IPS-18a (cell line): ENCODE measurements around the gene MEGF9.

Experiments used
- H3K27ac ChIP-seq: one replicate; pipeline ENCODE4 v1.5.1; 2013; ENCODE audit warnings: low read length
- H3K27me3 ChIP-seq: one replicate; pipeline ENCODE4 v1.6.1; 2013; ENCODE audit warnings: mild to moderate bottlenecking, low read length; ENCODE audit not compliant: control insufficient read depth, insufficient read depth
- H3K36me3 ChIP-seq: one replicate; pipeline ENCODE4 v1.6.1; 2013; ENCODE audit warnings: low read depth, low read length; ENCODE audit not compliant: control insufficient read depth
- H3K4me1 ChIP-seq: one replicate; pipeline ENCODE4 v1.6.1; 2013; ENCODE audit warnings: low read depth, low read length; ENCODE audit not compliant: control insufficient read depth
- H3K4me3 ChIP-seq: one replicate; pipeline ENCODE4 v1.5.1; 2013; ENCODE audit warnings: low read length
- H3K9ac ChIP-seq: one replicate; pipeline ENCODE4 v1.6.1; 2013; ENCODE audit warnings: mild to moderate bottlenecking, low read length, moderate library complexity
- H3K9me3 ChIP-seq: one replicate; pipeline ENCODE4 v1.6.1; 2013; ENCODE audit warnings: low read depth, low read length; ENCODE audit not compliant: control insufficient read depth

MEGF9 gene

DNA sequence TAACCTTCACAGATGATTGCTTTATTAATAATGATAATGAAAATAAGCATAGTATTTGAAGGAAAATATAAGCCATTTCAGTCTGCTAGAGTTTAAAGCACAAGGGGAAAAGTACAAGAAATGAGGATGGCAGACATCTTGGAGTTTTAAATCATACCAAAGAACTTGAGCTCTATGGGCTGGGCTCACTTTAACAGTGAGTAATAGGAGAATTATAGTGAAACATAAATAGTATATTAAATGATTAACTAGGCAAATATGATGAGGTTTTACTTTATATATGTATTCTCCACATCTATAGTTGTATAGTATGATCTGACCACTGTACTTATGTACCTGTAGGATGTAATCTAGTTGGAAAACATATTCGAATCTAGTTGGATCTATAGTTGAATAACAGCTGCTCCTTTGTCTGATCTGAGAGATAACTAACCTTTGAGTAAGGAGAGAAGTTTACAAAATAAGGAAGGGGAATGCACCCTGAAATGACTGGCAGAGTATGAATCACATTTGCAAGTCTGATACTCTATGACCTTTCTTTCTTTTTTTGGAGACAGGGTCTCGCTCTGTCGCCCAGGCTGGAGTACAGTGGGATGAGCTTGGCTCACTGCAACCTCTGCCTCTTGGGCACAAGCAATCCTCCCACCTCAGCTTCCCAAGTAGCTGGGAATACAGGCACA is 17.6 kb downstream of the MEGF9 start:
- Histone ChIP-seq H3K4me1 (peaks cover 6% of the 10 kb centered on the region), H3K4me3 (no peak overlapping the region), H3K27me3 (peaks cover 80% of the 10 kb centered on the region), H3K27ac (no peak overlapping the region), H3K9me3 (no peaks in the 10 kb centered on the region), H3K36me3 (no peaks in the 10 kb centered on the region), H3K9ac (no peak overlapping the region)

DNA sequence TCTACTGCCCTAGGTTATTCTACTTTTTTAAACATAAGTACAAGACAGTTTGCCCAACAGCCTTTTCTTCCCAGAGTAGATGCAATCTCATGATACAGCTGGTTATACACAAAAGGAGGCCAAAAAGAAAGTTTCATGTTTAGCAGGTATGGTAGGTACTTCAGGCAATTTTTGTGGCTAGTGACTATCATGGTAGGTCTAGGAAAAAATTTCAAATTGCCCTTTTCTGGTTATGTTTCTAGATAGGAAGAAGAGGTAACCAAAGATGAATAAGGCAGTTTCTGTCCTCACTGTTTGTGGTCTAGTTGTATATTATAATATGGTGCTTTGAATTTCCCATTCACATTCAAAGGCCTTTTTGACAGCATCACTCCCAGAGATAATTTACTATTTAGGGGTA is 19.7 kb downstream of the MEGF9 start:
- H3K27ac ChIP-seq: no peak overlapping the region
- no peaks in the 10 kb centered on the region for H3K9me3 ChIP-seq
- H3K9ac ChIP-seq: no peak overlapping the region
- no peaks in the 10 kb centered on the region for H3K36me3 ChIP-seq
- peaks cover 94% of the 10 kb centered on the region for H3K27me3 ChIP-seq
- peaks cover 13% of the 10 kb centered on the region for H3K4me1 ChIP-seq
- H3K4me3 ChIP-seq: no peak overlapping the region

DNA sequence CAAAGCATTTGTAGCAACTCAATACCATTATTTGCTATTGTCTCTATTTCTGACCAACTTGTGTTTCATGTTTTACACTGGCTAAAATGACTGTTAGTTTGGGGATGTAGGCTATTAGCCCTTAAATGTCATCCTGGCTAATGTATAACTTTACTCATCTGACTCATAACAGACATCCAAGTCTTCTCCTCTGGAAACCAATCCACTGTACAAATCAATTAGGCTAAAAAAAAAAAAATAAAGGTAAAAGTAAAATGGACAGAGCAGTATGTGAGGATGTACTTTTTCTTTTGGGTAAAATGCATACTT is 20.6 kb downstream of the MEGF9 start:
- Histone ChIP-seq H3K36me3 (no peaks in the 10 kb centered on the region), H3K9me3 (no peaks in the 10 kb centered on the region), H3K27ac (no peak overlapping the region), H3K4me1 (peaks cover 14% of the 10 kb centered on the region), H3K27me3 (peaks cover 100% of the 10 kb centered on the region), H3K4me3 (no peak overlapping the region), H3K9ac (no peak overlapping the region)

DNA sequence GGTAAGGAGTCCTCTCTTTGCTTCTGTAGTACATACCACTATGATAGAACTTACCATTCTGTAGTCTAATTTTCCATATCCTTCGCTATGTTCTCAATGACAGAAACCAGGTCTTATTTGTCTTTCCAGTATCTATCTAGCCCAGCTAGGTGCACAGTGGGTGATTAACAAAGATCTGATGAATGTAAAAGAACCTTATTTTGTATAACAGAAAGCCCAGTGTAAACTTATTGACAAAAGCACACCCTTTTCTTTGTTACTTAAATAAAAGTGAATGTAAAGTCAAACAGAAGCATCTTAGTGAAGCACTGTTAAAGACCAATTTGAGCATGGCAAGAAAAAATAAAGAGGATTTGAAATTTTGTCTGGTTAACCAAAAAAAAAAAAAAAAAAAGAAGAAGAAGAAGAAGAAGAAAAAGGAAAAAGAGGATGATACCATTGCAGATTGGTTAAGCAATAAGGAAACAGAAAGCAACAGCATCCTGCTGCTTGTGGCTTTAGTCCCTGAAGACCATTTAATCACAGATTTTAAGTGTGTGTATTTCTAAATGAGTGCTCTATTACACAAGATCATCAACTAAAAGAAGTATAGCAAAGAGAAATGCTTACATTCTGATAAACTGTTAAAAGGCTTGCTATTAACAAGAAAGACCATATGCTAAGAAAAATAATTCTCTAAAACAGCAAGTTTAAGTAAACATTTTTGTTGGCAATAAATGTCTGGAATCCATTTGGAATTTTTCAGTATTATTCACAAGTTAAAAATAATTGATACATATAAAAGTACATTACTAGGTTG is 21.2 kb downstream of the MEGF9 start:
- Histone ChIP-seq H3K27ac (no peak overlapping the region), H3K4me1 (peaks cover 14% of the 10 kb centered on the region), H3K36me3 (no peaks in the 10 kb centered on the region), H3K9me3 (no peaks in the 10 kb centered on the region), H3K27me3 (peaks cover 100% of the 10 kb centered on the region), H3K4me3 (no peak overlapping the region), H3K9ac (no peak overlapping the region)

DNA sequence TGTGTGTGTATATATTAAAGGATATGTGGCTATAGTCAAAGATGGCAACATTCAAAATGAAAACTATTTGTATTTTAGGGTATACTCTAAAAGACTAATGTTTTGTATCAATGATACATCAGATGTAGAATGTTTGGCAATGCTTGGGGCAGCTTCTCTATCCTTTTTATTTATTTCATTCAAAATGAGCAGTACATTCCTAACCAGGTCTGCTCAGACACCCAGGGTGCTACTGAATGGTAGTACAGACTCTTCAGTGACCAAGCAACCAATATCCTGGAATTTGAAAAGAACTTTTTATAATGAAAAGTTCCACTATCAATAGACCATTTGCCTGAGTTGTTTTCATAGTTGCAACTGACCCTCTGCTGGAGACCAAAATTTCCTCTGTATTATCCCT is 23.9 kb downstream of the MEGF9 start:
- Histone ChIP-seq H3K27ac (no peak overlapping the region), H3K4me3 (no peak overlapping the region), H3K4me1 (peaks cover 11% of the 10 kb centered on the region), H3K36me3 (no peaks in the 10 kb centered on the region), H3K9me3 (no peaks in the 10 kb centered on the region), H3K27me3 (peaks cover 95% of the 10 kb centered on the region), H3K9ac (no peak overlapping the region)

DNA sequence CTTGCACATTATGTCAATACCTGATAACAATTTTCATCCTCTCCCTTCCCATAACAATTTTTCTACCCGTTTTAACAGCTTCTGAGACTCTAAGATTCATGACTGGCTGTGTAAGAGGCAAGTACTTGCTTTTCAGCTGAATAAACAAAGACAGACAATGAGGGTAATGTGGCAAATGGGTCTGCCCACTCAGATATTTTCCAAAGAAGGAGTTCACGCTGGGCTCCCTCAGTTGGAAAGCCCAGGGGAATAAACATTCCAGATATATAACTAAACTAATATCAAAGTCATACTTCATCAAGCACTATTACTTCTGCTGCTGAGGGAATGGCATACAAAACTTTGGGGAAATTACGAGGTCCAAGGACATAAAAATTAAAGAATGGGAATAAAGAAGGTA is 24.4 kb downstream of the MEGF9 start:
- Histone ChIP-seq H3K4me3 (no peak overlapping the region), H3K9me3 (no peaks in the 10 kb centered on the region), H3K4me1 (peaks cover 11% of the 10 kb centered on the region), H3K27ac (no peak overlapping the region), H3K9ac (no peak overlapping the region), H3K27me3 (peaks cover 93% of the 10 kb centered on the region), H3K36me3 (no peaks in the 10 kb centered on the region)

DNA sequence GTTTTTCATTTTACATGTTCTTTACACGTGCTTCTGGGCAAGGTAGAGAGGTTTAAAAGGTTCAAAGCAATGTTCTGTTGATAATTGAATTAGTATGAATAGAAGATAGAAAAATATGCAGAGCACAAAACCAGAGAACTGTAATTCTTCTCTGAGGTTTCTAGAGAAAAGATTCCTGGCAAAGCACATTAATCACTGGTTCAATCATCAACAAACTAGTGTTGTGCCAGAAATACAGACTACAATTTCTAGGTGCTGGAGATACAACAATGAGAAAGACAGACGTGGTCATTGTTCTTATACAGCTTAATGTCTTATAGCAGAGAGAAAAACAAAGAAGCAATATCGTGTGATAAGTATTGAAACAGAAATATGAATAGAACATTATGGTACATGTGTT is 25.5 kb downstream of the MEGF9 start:
- Histone ChIP-seq H3K9me3 (no peaks in the 10 kb centered on the region), H3K27ac (no peak overlapping the region), H3K4me1 (peaks cover 11% of the 10 kb centered on the region), H3K9ac (no peak overlapping the region), H3K36me3 (no peaks in the 10 kb centered on the region), H3K27me3 (peaks cover 86% of the 10 kb centered on the region), H3K4me3 (no peak overlapping the region)

DNA sequence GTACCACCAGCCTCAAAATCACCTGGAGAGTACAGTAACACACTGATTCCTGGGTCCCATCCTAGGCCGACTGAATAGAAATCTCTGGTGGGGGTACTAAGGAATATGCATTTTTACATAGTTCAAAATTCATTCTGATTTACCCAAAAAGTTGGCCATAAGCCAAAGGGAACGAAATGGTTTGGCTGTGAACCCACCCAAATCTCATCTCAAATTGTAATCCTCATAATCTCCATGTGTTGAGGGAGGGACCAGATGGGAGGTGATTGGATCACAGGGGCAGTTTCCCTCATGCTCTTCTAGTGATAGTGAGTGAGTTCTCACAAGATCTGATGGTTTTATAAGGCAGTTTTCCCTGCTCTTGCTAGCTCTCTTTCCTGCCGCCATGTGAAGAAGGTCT is 31.1 kb downstream of the MEGF9 start:
- Histone ChIP-seq H3K27ac (no peak overlapping the region), H3K9ac (no peak overlapping the region), H3K4me1 (no peaks in the 10 kb centered on the region), H3K4me3 (no peak overlapping the region), H3K36me3 (no peaks in the 10 kb centered on the region), H3K27me3 (peaks cover 30% of the 10 kb centered on the region), H3K9me3 (no peaks in the 10 kb centered on the region)

DNA sequence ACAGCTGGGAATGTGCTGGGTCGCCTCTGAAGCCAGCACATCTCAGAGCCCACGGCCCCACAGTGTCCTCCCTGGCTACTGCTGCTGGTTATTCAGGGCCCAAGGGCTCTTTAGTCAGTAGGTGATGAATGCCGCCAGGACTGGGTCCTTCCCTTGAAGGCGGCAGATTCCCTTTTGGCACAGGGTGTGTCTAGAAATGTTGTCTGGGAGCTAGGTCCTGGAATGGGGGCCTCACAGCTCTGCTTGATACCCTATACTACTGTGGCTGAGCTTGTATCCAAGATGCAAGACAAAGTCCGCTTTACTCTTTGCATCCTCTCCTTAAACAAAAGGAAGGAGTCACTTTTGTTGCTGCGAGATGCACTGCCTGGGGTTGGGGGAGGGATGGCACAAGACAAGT is 33.1 kb downstream of the MEGF9 start:
- no peak overlapping the region for H3K9ac ChIP-seq
- H3K9me3 ChIP-seq: no peaks in the 10 kb centered on the region
- H3K36me3 ChIP-seq: no peaks in the 10 kb centered on the region
- H3K27me3 ChIP-seq: peaks cover 11% of the 10 kb centered on the region
- H3K4me3 ChIP-seq: no peak overlapping the region
- no peaks in the 10 kb centered on the region for H3K4me1 ChIP-seq
- H3K27ac ChIP-seq: no peak overlapping the region

DNA sequence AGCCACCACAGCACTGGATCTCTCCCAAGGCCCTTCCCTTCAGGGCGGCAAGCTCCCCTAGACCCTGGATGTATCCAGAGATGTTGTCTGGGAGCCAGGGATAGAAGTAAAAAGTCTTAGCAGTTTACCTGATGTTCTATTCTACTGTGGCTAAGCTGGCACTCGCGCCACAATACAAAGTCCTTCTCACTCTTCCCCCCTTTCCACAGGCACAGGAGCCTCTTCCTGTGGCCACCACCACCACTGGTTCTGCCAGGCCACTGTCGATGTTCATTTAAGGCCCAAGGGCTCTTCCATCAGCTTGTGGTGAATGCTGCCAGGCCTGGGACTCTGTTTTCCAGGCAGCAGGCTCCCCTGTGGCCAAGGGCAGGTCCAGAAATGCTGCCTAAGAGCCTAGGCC is 33.7 kb downstream of the MEGF9 start:
- no peaks in the 10 kb centered on the region for H3K9me3 ChIP-seq
- no peak overlapping the region for H3K4me3 ChIP-seq
- H3K27me3 ChIP-seq: peaks cover 9% of the 10 kb centered on the region
- no peak overlapping the region for H3K9ac ChIP-seq
- no peaks in the 10 kb centered on the region for H3K4me1 ChIP-seq
- H3K36me3 ChIP-seq: no peaks in the 10 kb centered on the region
- no peak overlapping the region for H3K27ac ChIP-seq

DNA sequence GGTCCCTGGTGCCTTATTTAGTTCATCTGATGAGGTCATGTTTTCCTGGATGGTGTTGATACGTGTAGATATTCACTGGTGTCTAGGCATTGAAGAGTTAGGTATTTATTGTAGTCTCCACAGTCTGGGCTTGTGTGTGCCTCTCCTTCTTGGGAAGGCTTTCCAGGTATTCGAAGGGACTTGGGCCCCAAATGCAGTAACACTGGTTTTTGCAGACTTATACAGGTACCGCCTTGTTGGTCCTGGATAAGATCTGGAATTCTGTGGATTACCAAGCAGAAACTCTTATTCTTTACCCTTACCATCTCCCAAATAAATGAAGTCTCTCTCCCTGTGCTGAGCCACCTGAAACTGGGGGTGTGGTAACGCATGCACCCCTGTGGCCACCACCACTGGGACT is 34.1 kb downstream of the MEGF9 start:
- Histone ChIP-seq H3K27ac (no peak overlapping the region), H3K4me1 (no peaks in the 10 kb centered on the region), H3K36me3 (no peaks in the 10 kb centered on the region), H3K9ac (no peak overlapping the region), H3K9me3 (no peaks in the 10 kb centered on the region), H3K27me3 (peaks cover 5% of the 10 kb centered on the region), H3K4me3 (no peak overlapping the region)

DNA sequence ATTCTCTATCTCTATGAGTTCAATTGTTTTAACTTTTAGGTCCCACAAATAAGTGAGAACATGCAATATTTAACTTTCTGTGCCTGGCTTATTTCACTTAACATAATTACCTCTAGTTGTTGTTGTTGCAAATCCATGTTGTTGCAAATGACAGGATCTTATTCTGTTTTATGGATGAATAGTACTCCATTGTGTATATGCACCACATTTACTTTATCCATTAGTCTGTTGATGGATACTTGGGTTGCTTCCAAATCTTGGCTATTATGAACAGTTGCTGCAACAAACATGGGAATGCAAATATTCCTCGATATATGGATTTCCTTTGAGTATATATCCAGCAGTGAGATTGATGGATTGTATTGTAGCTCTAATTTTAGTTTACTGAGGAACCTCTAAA is 36.3 kb downstream of the MEGF9 start:
- H3K27ac ChIP-seq: no peak overlapping the region
- no peaks in the 10 kb centered on the region for H3K9me3 ChIP-seq
- H3K4me1 ChIP-seq: no peaks in the 10 kb centered on the region
- H3K27me3 ChIP-seq: no peaks in the 10 kb centered on the region
- H3K36me3 ChIP-seq: no peaks in the 10 kb centered on the region
- no peak overlapping the region for H3K9ac ChIP-seq
- H3K4me3 ChIP-seq: no peak overlapping the region
